ENCODE data around the gene DOCK9. TPM values are rescaled to one million over a fixed set of nuclear protein-coding genes. Genes with fewer than 3 reads are reported as not detected.

The DOCK9 gene
- polyA plus RNA-seq, 1 of the 3 experiments (the other 2 are of a cell fraction): 16.6 TPM

GRCh38 chr13:98942997-98943396 lies 34.9 kb downstream of the DOCK9 start (continued):
- TF ChIP-seq, protein P1, sequence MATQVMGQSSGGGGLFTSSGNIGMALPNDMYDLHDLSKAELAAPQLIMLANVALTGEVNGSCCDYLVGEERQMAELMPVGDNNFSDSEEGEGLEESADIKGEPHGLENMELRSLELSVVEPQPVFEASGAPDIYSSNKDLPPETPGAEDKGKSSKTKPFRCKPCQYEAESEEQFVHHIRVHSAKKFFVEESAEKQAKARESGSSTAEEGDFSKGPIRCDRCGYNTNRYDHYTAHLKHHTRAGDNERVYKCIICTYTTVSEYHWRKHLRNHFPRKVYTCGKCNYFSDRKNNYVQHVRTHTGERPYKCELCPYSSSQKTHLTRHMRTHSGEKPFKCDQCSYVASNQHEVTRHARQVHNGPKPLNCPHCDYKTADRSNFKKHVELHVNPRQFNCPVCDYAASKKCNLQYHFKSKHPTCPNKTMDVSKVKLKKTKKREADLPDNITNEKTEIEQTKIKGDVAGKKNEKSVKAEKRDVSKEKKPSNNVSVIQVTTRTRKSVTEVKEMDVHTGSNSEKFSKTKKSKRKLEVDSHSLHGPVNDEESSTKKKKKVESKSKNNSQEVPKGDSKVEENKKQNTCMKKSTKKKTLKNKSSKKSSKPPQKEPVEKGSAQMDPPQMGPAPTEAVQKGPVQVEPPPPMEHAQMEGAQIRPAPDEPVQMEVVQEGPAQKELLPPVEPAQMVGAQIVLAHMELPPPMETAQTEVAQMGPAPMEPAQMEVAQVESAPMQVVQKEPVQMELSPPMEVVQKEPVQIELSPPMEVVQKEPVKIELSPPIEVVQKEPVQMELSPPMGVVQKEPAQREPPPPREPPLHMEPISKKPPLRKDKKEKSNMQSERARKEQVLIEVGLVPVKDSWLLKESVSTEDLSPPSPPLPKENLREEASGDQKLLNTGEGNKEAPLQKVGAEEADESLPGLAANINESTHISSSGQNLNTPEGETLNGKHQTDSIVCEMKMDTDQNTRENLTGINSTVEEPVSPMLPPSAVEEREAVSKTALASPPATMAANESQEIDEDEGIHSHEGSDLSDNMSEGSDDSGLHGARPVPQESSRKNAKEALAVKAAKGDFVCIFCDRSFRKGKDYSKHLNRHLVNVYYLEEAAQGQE (IDR thresholded peaks at IDR 0.05; ENCODE audit: low read depth, low read length): no peak
- TF ChIP-seq MXI1 (IDR thresholded peaks at IDR 0.05; ENCODE audit: low read depth, low read length): no peak
- no peak for TF ChIP-seq GATA2 (CRISPR knock-in tag; IDR thresholded peaks at IDR 0.05)
- no peak for TF ChIP-seq ELF1 (IDR thresholded peaks at IDR 0.05)
- TF ChIP-seq GABPA (IDR thresholded peaks at IDR 0.05; ENCODE audit: low read depth): no peak
- TF ChIP-seq NFIC (IDR thresholded peaks at IDR 0.05; ENCODE audit: borderline replicate concordance): no peak
- TF ChIP-seq, protein P2, sequence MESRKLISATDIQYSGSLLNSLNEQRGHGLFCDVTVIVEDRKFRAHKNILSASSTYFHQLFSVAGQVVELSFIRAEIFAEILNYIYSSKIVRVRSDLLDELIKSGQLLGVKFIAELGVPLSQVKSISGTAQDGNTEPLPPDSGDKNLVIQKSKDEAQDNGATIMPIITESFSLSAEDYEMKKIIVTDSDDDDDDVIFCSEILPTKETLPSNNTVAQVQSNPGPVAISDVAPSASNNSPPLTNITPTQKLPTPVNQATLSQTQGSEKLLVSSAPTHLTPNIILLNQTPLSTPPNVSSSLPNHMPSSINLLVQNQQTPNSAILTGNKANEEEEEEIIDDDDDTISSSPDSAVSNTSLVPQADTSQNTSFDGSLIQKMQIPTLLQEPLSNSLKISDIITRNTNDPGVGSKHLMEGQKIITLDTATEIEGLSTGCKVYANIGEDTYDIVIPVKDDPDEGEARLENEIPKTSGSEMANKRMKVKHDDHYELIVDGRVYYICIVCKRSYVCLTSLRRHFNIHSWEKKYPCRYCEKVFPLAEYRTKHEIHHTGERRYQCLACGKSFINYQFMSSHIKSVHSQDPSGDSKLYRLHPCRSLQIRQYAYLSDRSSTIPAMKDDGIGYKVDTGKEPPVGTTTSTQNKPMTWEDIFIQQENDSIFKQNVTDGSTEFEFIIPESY (IDR thresholded peaks at IDR 0.05; ENCODE audit: borderline replicate concordance, low read depth): no peak
- TF ChIP-seq NRF1 (IDR thresholded peaks at IDR 0.05; ENCODE audit: low read depth, low read length): no peak
- TF ChIP-seq, protein P3, sequence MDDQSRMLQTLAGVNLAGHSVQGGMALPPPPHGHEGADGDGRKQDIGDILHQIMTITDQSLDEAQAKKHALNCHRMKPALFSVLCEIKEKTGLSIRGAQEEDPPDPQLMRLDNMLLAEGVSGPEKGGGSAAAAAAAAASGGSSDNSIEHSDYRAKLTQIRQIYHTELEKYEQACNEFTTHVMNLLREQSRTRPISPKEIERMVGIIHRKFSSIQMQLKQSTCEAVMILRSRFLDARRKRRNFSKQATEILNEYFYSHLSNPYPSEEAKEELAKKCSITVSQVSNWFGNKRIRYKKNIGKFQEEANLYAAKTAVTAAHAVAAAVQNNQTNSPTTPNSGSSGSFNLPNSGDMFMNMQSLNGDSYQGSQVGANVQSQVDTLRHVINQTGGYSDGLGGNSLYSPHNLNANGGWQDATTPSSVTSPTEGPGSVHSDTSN (IDR thresholded peaks at IDR 0.05): no peak
- no peak for TF ChIP-seq POLR2AphosphoS5 (IDR thresholded peaks at IDR 0.05; ENCODE audit: low read depth, low read length)
- no peak for TF ChIP-seq YY1 (IDR thresholded peaks at IDR 0.05; ENCODE audit: low read depth)
- TF ChIP-seq RFX5 (IDR thresholded peaks at IDR 0.05; ENCODE audit: low read length): no peak

DNA sequence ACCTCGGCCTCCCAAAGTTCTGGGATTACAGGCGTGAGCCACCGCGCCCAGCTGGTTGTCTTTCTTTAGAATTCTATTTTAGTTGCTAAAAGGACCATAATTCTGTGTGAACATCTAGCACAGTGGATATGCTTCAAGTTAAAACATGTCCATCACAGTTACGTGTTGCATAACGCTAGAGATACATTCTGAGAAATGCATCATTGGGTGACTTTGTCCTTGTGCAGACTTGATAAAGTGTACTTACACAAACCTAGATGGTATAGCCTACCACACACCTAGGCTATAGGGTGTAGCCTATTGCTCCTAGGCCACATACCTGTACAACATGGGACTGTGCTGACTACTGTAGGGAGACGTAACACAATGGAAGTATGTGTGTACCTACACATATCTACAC lies 35.4 kb downstream of the DOCK9 start:
- no peaks in the 10 kb centered on the region for H3K27me3 ChIP-seq (ENCODE audit: insufficient read depth)
- no peak for DNase-seq
- H3K79me2 ChIP-seq (ENCODE audit: insufficient read depth): no peaks in the 10 kb centered on the region
- no peaks in the 10 kb centered on the region for H3K9me2 ChIP-seq
- ChIA-PET CTCF (no interaction called here), POLR2A (interaction anchor here (0.7 kb wide), 1 partner anchor 63 kb away, joined by 6 read pairs; no protein-coding TSS in a partner anchor)
- no peak overlapping the region for H3K4me2 ChIP-seq
- H3K9me3 ChIP-seq: no peaks in the 10 kb centered on the region
- peaks cover 0 to 7% of the 10 kb centered on the region in 2 experiments; a peak in 1 of 4 replicates for H3K4me1 ChIP-seq (ENCODE audit: control insufficient read depth in 1 of 2, insufficient read depth in 2 of 2, low read depth in 1 of 2, low read length in 1 of 2)
- H2AFZ ChIP-seq (ENCODE audit: low read depth): no peak overlapping the region
- 97% methylated on average over 7 of the region's 7 CpGs for WGBS (ENCODE audit: low lambda C conversion rate)
- TF ChIP-seq RFX5 (IDR thresholded peaks at IDR 0.05; ENCODE audit: low read length) (no peak), EZH2phosphoT487 (IDR thresholded peaks at IDR 0.05; ENCODE audit: borderline replicate concordance, low read depth) (no peak), GATA2 (CRISPR knock-in tag; IDR thresholded peaks at IDR 0.05) (no peak), JUND (IDR thresholded peaks at IDR 0.05) (no peak)
- no peaks in the 10 kb centered on the region for H3K36me3 ChIP-seq (replicated peaks in 1 of 2; ENCODE audit: control insufficient read depth in 1 of 2, insufficient read depth in 2 of 2, low read length in 1 of 2)
- no peak overlapping the region for H3K27ac ChIP-seq (ENCODE audit: low read depth in 2 of 2, low read length in 1 of 2)
- H4K20me1 ChIP-seq (ENCODE audit: insufficient read depth): no peaks in the 10 kb centered on the region
- peaks cover 2% of the 10 kb centered on the region for H3F3A ChIP-seq (replicated peaks; ENCODE audit: insufficient read depth)
- H3K9ac ChIP-seq: no peak overlapping the region
- no peak overlapping the region for H3K4me3 ChIP-seq (ENCODE audit: low read depth in 2 of 2, low read length in 1 of 2)

All from SK-N-SH (cell line).